Lung (tissue), 12 donors: ENCODE data around the gene PRSS8. TPM values are rescaled to one million over a fixed set of nuclear protein-coding genes. Genes with fewer than 3 reads are reported as not detected.
A peak's percentile ranks its signal among the peaks of the same experiment; 100 is the strongest.

Experiments used
- ATAC-seq: fragments of 200-7000 bp; cut with Tn5 transposase; one replicate; pipeline ENCODE4 v1.9.1; 2020; ENCODE audit warnings: moderate number of reproducible peaks; ENCODE audit not compliant: insufficient read depth, low FRiP score
- DNase-seq, 3 donors: peaks; one replicate each; pipeline ENCODE4 v3.0.0-alpha.2; 2013 to 2017
- H3K27ac ChIP-seq, 2 donors: one replicate each; pipeline ENCODE4 v1.5.1; 2013; ENCODE audit warnings: mild to moderate bottlenecking in 2 of 2, moderate library complexity in 2 of 2, control low read depth in 1 of 2, inconsistent platforms in 1 of 2, low read depth in 1 of 2, low read length in 1 of 2
- H3K27me3 ChIP-seq, 3 donors: one replicate each; pipeline ENCODE4 v1.5.1; 2013; ENCODE audit warnings: low read length in 2 of 3; ENCODE audit not compliant: control insufficient read depth in 3 of 3, insufficient read depth in 3 of 3
- H3K36me3 ChIP-seq, 4 donors: one replicate each; pipeline ENCODE4 v1.5.1; 2013; ENCODE audit warnings: low read length in 4 of 4, mild to moderate bottlenecking in 1 of 4, moderate library complexity in 1 of 4; ENCODE audit not compliant: control insufficient read depth in 4 of 4, insufficient read depth in 4 of 4
- H3K4me1 ChIP-seq, 5 donors: one replicate each; pipeline ENCODE4 v1.5.1; 2013; ENCODE audit warnings: low read length in 5 of 5, mild to moderate bottlenecking in 2 of 5, moderate library complexity in 1 of 5; ENCODE audit not compliant: control insufficient read depth in 5 of 5, insufficient read depth in 5 of 5
- H3K4me3 ChIP-seq: one replicate; pipeline ENCODE4 v1.5.1; 2013; ENCODE audit warnings: mild to moderate bottlenecking, control low read depth, moderate library complexity
- H3K9ac ChIP-seq, 2 donors: one replicate each; pipeline ENCODE4 v1.5.1; 2013; ENCODE audit warnings: low read length in 2 of 2, control low read depth in 1 of 2; ENCODE audit not compliant: insufficient read depth in 1 of 2
- H3K9me3 ChIP-seq, 4 donors: one replicate each; pipeline ENCODE4 v1.5.1; 2013; ENCODE audit warnings: low read length in 3 of 4, mild to moderate bottlenecking in 1 of 4, moderate library complexity in 1 of 4; ENCODE audit not compliant: control insufficient read depth in 4 of 4, insufficient read depth in 3 of 4
- WGBS, 2 donors: extraction: QIAGEN DNeasy Blood & Tissue Kit; methylation state at CpG; one replicate each; pipeline ENCODE4 v1.1.7; 2013; 5-methylcytosine and 5-hydroxymethylcytosine counted together
- polyA plus RNA-seq, 2 donors: library from polyadenylated mRNA; stranded (reverse); fragments of 200-250 nt; gene quantifications; one replicate each; pipeline ENCODE4 v1.2.1, GENCODE V29; 2013
- total RNA-seq, 2 donors: library from RNA; depleted of rRNA in 1 of 2; stranded (reverse); fragments of >200 nt in 1 of 2; gene quantifications; one replicate each; pipeline ENCODE4 v1.2.1, GENCODE V29; 2014 to 2021
- TF ChIP-seq, protein P1 (sequence below): IDR thresholded peaks from 2 replicates; pipeline ENCODE4 v1.5.1; 2012; ENCODE audit warnings: mild to moderate bottlenecking; ENCODE audit errors: control extremely low read depth, extremely low read depth
- donor health status: control.
- donor health status: control.
- donor health status: Bipolar disorder and iron deficiency.
- donor health status: healthy.
- donor health status: DM: yes; HTN: yes; CAD: no.

Gene PRSS8
- total and polyA plus RNA-seq, 4 donors: 83.2 to 127 (median 89.8) TPM

DNA sequence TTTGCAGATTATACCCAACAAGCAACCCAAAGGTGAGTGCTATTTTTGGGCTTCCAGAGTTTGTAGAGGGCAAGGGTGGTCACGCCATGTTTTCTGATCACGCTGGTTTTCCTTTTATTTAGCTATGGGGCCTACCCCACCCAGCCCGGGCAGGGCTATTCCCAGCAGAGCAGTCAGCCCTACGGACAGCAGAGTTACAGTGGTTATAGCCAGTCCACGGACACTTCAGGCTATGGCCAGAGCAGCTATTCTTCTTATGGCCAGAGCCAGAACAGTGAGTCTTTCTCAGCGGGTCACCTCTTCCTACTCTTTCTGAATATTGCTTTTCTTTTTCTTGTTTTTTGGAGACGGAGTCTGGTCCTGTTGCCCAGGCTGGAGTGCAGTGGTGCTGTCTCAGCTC, 46.9 kb upstream of the PRSS8 start:
- TF ChIP-seq, protein P1, sequence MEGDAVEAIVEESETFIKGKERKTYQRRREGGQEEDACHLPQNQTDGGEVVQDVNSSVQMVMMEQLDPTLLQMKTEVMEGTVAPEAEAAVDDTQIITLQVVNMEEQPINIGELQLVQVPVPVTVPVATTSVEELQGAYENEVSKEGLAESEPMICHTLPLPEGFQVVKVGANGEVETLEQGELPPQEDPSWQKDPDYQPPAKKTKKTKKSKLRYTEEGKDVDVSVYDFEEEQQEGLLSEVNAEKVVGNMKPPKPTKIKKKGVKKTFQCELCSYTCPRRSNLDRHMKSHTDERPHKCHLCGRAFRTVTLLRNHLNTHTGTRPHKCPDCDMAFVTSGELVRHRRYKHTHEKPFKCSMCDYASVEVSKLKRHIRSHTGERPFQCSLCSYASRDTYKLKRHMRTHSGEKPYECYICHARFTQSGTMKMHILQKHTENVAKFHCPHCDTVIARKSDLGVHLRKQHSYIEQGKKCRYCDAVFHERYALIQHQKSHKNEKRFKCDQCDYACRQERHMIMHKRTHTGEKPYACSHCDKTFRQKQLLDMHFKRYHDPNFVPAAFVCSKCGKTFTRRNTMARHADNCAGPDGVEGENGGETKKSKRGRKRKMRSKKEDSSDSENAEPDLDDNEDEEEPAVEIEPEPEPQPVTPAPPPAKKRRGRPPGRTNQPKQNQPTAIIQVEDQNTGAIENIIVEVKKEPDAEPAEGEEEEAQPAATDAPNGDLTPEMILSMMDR: no peak
- Histone ChIP-seq H3K9ac (peak overlapping the region in 1 of 2 donors; percentile 66), H3K4me1 (peaks cover 8 to 34% (median 10%) of the 10 kb centered on the region in 5 donors), H3K27ac (peak overlapping the region in 1 of 2 donors; percentile 34), H3K4me3 (no peak overlapping the region), H3K36me3 (peaks cover 35 to 47% (median 41%) of the 10 kb centered on the region in 4 donors), H3K9me3 (no peaks in the 10 kb centered on the region), H3K27me3 (no peaks in the 10 kb centered on the region)
- DNase-seq: no peak
- ATAC-seq: no peak
- WGBS, 2 donors: 34 to 44% methylated on average over 7 of the region's 7 CpGs

DNA sequence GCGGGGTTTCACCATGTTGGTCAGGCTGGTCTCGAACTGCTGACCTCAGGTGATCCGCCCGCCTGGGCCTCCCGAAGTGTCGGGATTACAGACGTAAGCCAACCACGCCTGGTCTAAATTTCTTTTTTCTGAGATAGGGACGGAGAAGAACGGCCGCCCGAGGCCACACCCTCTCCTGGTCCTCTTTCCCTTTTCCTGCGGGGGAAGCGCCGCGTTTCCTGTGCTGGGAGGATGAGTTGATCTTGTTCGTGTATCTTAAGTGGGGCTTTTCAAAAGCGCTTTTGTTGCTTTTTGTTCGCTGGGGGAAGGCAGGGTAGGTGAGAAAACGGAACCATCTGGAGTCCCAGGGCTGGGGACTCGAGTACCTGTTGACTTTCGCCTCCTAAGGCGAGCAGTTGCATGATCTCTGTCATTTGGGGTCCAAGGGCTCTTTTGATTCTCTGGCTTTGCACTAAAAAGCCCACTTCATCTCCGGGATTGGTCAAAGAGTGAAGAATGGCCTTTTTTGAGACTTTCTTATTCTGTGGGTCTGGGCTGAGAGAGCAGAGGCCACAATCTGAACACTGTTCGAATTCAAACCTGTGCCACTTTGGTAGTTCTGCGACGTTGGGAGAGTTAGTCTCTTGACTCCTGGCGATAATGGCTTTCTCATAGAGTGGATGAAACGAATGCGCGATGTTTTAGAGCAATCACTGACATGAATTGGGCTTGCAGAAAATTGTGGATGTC, 45.7 kb upstream of the PRSS8 start:
- Histone ChIP-seq H3K9me3 (no peaks in the 10 kb centered on the region), H3K27me3 (no peaks in the 10 kb centered on the region), H3K27ac (peak overlapping the region; percentile 95 to 97), H3K4me1 (peaks cover 10 to 34% (median 11%) of the 10 kb centered on the region in 5 donors), H3K9ac (peak overlapping the region; percentile 73 to 96), H3K36me3 (peaks cover 25 to 36% (median 31%) of the 10 kb centered on the region in 4 donors), H3K4me3 (peak overlapping the region; percentile 82)
- ATAC-seq: no peak
- TF ChIP-seq, protein P1: no peak
- 4 to 5% methylated on average over 31 of the region's 31 CpGs for WGBS, 2 donors
- DNase-seq: peak in 2 of 3 donors; percentile 25 to 34

DNA sequence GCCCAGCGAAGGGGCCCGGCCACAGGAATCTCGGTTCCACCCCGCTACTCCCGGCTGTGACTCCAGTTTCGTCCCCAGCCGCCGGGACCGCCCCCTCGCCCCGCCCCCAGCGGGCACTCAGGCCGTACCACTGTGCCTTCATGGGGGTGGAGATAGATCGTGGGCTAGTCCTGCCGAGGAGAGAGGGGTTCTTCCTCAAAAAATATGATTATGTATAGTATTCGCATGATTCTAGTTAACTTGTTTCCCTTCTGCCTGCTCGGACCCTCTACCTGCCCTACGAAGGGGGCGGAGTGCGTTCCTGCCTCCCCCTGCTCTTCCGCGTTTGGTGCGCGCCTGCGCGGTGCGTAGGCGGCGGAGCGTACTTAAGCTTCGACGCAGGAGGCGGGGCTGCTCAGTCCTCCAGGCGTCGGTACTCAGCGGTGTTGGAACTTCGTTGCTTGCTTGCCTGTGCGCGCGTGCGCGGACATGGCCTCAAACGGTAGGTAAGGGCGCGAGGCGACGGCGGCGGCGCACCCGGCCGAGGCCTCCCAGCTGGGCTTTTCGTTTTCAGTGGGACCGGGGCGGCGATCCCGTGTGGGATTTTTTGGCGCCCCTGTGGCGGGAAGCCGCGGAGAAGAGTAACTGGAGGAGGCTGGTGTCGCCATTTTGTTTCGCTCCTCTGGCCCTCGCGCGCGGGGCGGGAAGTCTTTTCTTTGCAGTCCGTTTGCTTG, 44.4 kb upstream of the PRSS8 start, which contains the start of gene FUS:
Gene FUS (plus strand): TSS at position 393 of the 713 bp plus-strand sequence. CDS start 76 bp downstream, at position 469.
- Histone ChIP-seq H3K9ac (peak within 1 kb of the TSS; percentile 96 to 98), H3K9me3 (no peaks in the 10 kb centered on the region), H3K27me3 (no peaks in the 10 kb centered on the region), H3K4me3 (peak within 1 kb of the TSS; percentile 82), H3K27ac (peak within 1 kb of the TSS; percentile 95 to 97), H3K36me3 (peaks cover 12 to 22% (median 18%) of the 10 kb centered on the region in 4 donors), H3K4me1 (peaks cover 8 to 34% (median 11%) of the 10 kb centered on the region in 5 donors)
- WGBS, 2 donors: 0% methylated on average over 69 of the region's 69 CpGs
- TF ChIP-seq, protein P1: no peak
- DNase-seq (peak; percentile 94 to 97 (median 96)), ATAC-seq (peak; percentile 88)
